ENCODE results near the gene BIRC2.
"Not testable (repeated sequence)": the region's sequence is repeated elsewhere in the genome, so short reads cannot be mapped to it uniquely, and the experiment has no call there.

BIRC2 gene

DNA sequence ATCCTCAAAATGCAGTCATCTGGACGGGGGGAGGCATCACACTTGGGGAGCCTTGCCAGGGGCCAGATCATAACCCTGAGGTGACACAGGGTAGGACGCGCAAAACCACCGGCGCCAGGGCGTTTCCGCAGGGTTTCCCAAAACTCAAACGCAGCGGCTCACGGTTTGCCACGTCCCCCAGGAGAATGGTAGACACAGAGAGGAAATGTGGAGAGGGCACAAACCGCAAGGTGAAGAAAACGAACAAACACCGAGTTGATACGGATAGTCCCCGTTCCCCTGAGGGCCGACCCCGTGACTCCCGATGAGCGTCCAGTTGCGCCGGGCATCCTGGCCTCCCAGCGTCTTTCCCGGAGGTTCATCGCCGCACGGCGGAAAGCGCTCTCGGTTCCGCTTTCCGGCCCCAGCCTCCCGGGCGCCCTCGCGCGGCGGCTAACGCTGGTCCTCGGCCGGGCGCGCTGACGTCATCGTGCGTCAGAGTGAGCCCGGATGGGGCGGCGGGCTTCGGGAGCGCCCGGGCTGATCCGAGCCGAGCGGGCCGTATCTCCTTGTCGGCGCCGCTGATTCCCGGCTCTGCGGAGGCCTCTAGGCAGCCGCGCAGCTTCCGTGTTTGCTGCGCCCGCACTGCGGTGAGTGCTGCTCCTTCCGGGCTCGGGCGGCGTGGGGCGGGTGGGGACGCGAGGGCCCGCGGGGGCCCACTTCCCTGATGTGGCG, at the start of gene BIRC2 (continued):
- TF ChIP-seq PRDM10 (tag by site-specific recombination; IDR thresholded peaks at IDR 0.05) = peak; percentile 73
- 0 out of 2 replicates have a peak, but pooled peaks have one; percentile 16 for TF ChIP-seq KLF1 (tag by site-specific recombination; IDR thresholded peaks at IDR 0.05)
- TF ChIP-seq ZNF660 (tag by site-specific recombination; IDR thresholded peaks at IDR 0.05) = peak; percentile 72; the same call in 1 of the 2 replicates
- no peak for TF ChIP-seq ZNF214 (tag by site-specific recombination; IDR thresholded peaks at IDR 0.05; ENCODE audit: borderline replicate concordance)
- TF ChIP-seq ZNF121 (tag by site-specific recombination; IDR thresholded peaks at IDR 0.05) = no peak
- TF ChIP-seq, protein P1, sequence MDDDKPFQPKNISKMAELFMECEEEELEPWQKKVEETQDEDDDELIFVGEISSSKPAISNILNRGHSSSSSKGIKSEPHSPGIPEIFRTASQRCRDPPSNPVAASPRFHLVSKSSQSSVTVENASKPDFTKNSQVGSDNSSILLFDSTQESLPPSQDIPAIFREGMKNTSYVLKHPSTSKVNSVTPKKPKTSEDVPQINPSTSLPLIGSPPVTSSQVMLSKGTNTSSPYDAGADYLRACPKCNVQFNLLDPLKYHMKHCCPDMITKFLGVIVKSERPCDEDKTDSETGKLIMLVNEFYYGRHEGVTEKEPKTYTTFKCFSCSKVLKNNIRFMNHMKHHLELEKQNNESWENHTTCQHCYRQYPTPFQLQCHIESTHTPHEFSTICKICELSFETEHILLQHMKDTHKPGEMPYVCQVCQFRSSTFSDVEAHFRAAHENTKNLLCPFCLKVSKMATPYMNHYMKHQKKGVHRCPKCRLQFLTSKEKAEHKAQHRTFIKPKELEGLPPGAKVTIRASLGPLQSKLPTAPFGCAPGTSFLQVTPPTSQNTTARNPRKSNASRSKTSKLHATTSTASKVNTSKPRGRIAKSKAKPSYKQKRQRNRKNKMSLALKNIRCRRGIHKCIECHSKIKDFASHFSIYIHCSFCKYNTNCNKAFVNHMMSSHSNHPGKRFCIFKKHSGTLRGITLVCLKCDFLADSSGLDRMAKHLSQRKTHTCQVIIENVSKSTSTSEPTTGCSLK (tag by site-specific recombination; IDR thresholded peaks at IDR 0.05) = no peak
- TF ChIP-seq ZNF426 (tag by site-specific recombination; IDR thresholded peaks at IDR 0.05) = no peak
- TF ChIP-seq SP2 (tag by site-specific recombination; IDR thresholded peaks at IDR 0.05) = peak; percentile 54
- peak; percentile 20; the same call in 1 of the 2 replicates for TF ChIP-seq PRDM4 (tag by site-specific recombination; IDR thresholded peaks at IDR 0.05)
- no peak; the same call in 1 of the 2 replicates for TF ChIP-seq TRIM28 (IDR thresholded peaks at IDR 0.05; ENCODE audit: borderline replicate concordance, low read length)
- TF ChIP-seq KLF7 (tag by site-specific recombination; IDR thresholded peaks at IDR 0.05; ENCODE audit: borderline replicate concordance) = 0 out of 2 replicates have a peak, but pooled peaks have one; percentile 18
- TF ChIP-seq ZNF843 (tag by site-specific recombination; IDR thresholded peaks at IDR 0.05) = peak; percentile 50; the same call in 1 of the 2 replicates
- no peak for TF ChIP-seq SETDB1 (IDR thresholded peaks at IDR 0.05; ENCODE audit: insufficient read length, low read length)
- peak; percentile 36; the same call in 1 of the 2 replicates for TF ChIP-seq ZNF423 (tag by site-specific recombination; IDR thresholded peaks at IDR 0.05)
- peak; percentile 97 for TF ChIP-seq ZBTB20 (tag by site-specific recombination; IDR thresholded peaks at IDR 0.05)
- no peak for TF ChIP-seq ZBTB1 (tag by site-specific recombination; IDR thresholded peaks at IDR 0.05)
- TF ChIP-seq ZNF366 (tag by site-specific recombination; conservative IDR thresholded peaks at IDR 0.05) = peak; percentile 61
- TF ChIP-seq ZNF837 (tag by site-specific recombination; IDR thresholded peaks at IDR 0.05) = no peak
- TF ChIP-seq SP7 (tag by site-specific recombination; IDR thresholded peaks at IDR 0.05) = peak; percentile 75

DNA sequence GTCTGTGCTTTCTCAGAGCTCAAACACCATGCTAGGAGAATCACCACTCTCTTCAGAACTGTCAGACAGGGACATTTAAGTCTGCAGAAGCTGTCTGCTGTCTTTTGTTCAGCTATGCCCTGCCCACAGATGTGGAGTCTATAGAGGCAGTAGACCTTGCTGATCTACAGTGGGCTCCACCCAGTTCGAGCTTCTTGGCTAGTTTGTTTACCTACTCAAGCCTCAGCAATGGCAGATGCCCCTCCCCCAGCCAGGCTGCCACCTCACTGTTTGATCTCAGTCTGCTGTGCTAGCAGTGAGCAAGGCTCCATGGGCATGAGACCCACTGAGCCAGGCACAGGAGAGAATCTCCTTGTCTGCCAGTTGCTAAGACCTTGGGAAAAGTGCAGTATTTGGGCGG, 46.2 kb upstream of the BIRC2 start:
- CTCF ChIA-PET = interaction anchor here (0.8 to 1.4 kb wide), 2 partner anchors 13 to 41 kb away, joined by 3 to 4 read pairs; no protein-coding TSS in a partner anchor
- H3K36me3 ChIP-seq (ENCODE audit: control insufficient read depth in 2 of 2, insufficient read depth in 1 of 2, low read length in 2 of 2); POLR2A ChIA-PET; H3K4me1 ChIP-seq (ENCODE audit: control insufficient read depth, insufficient read depth, low read length); H3K4me3 ChIP-seq (ENCODE audit: low read depth, low read length); H3K9me3 ChIP-seq (ENCODE audit: control insufficient read depth, insufficient read depth, low read depth, low read length); H3K27ac ChIP-seq (ENCODE audit: extremely low read depth, low read depth, low read length): not testable (repeated sequence)
